RWPE2 (cell line): ENCODE data around the gene NT5M.

Source experiments
- ATAC-seq: fragments of 200-7000 bp; cut with Tn5 transposase; 3 replicates; pipeline ENCODE4 v1.9.1; 2021; ENCODE audit warnings: low read depth
- DNase-seq: peaks from one replicate; pipeline ENCODE4 v3.0.0-alpha.2; 2020; ENCODE audit warnings: low spot score
- H3K27ac ChIP-seq: fragments of 450-650 bp; 2 replicates; pipeline ENCODE4 v1.5.1; 2017; ENCODE audit warnings: mild to moderate bottlenecking; ENCODE audit not compliant: poor library complexity, severe bottlenecking
- H3K27me3 ChIP-seq: fragments of 250-450 bp; sonication (Bioruptor Pico); 2 replicates; pipeline ENCODE4 v1.5.1; 2021; ENCODE audit warnings: mild to moderate bottlenecking, moderate library complexity; ENCODE audit not compliant: insufficient read depth, poor library complexity, severe bottlenecking
- H3K36me3 ChIP-seq: fragments of 250-450 bp; sonication (Bioruptor Pico); 2 replicates; pipeline ENCODE4 v1.5.1; 2020; ENCODE audit warnings: low read depth, mild to moderate bottlenecking, moderate library complexity
- H3K4me1 ChIP-seq: fragments of 250-450 bp; sonication (Bioruptor Pico); 2 replicates; pipeline ENCODE4 v1.5.1; 2021; ENCODE audit warnings: mild to moderate bottlenecking, moderate library complexity; ENCODE audit not compliant: insufficient read depth, poor library complexity, severe bottlenecking
- H3K4me3 ChIP-seq: fragments of 250-450 bp; sonication (Bioruptor Pico); 2 replicates; pipeline ENCODE4 v1.5.1; 2021; ENCODE audit warnings: mild to moderate bottlenecking, moderate library complexity; ENCODE audit not compliant: severe bottlenecking
- H3K9me3 ChIP-seq: fragments of 250-450 bp; sonication (Bioruptor Pico); 2 replicates; pipeline ENCODE4 v1.5.1; 2021; ENCODE audit warnings: mild to moderate bottlenecking, moderate library complexity; ENCODE audit not compliant: severe bottlenecking
- CTCF ChIP-seq: fragments of 450-650 bp; IDR thresholded peaks from one replicate; pipeline ENCODE4 v1.5.1; 2017; ENCODE audit warnings: mild to moderate bottlenecking, moderate library complexity; ENCODE audit not compliant: poor library complexity, severe bottlenecking

The NT5M gene

GRCh38 chr17:17355426-17355825 is 52.3 kb downstream of the NT5M start:
- H3K36me3 ChIP-seq, result no peaks in the 10 kb centered on the region
- no peak for ATAC-seq
- no peaks in the 10 kb centered on the region for H3K4me1 ChIP-seq
- no peak for DNase-seq
- H3K27ac ChIP-seq, result no peak overlapping the region
- TF ChIP-seq CTCF, result no peak
- no peak overlapping the region for H3K4me3 ChIP-seq
- H3K9me3 ChIP-seq, result peaks cover 4% of the 10 kb centered on the region
- H3K27me3 ChIP-seq, result no peaks in the 10 kb centered on the region

- no peaks in the 10 kb centered on the region for H3K4me1 ChIP-seq
- H3K27ac ChIP-seq, result no peak overlapping the region
- no peaks in the 10 kb centered on the region for H3K36me3 ChIP-seq
- peaks cover 4% of the 10 kb centered on the region for H3K9me3 ChIP-seq
- peak; percentile 78 for ATAC-seq
- no peaks in the 10 kb centered on the region for H3K27me3 ChIP-seq
- no peak for DNase-seq
- TF ChIP-seq CTCF, result peak; percentile 98
- no peak overlapping the region for H3K4me3 ChIP-seq
These were observed 53.2 kb downstream of the NT5M start for GRCh38 chr17:17356149-17356930.

- H3K4me3 ChIP-seq, result no peak overlapping the region
- no peaks in the 10 kb centered on the region for H3K27me3 ChIP-seq
- ATAC-seq, result no peak
- no peaks in the 10 kb centered on the region for H3K36me3 ChIP-seq
- peaks cover 4% of the 10 kb centered on the region for H3K9me3 ChIP-seq
- no peak overlapping the region for H3K27ac ChIP-seq
- no peak for TF ChIP-seq CTCF
- no peaks in the 10 kb centered on the region for H3K4me1 ChIP-seq
- DNase-seq, result no peak
These were observed 53.7 kb downstream of the NT5M start for GRCh38 chr17:17356931-17357270.

- H3K27ac ChIP-seq, result no peak overlapping the region
- no peak overlapping the region for H3K4me3 ChIP-seq
- DNase-seq (no peak), ATAC-seq (no peak)
- no peaks in the 10 kb centered on the region for H3K27me3 ChIP-seq
- peaks cover 4% of the 10 kb centered on the region for H3K9me3 ChIP-seq
- no peaks in the 10 kb centered on the region for H3K4me1 ChIP-seq
- no peak for TF ChIP-seq CTCF
- no peaks in the 10 kb centered on the region for H3K36me3 ChIP-seq
These were observed 55.0 kb downstream of the NT5M start for GRCh38 chr17:17358060-17358751.

GRCh38 chr17:17358866-17359265 is 55.7 kb downstream of the NT5M start:
- H3K27me3 ChIP-seq, result no peaks in the 10 kb centered on the region
- no peaks in the 10 kb centered on the region for H3K4me1 ChIP-seq
- ATAC-seq (no peak), DNase-seq (no peak)
- no peaks in the 10 kb centered on the region for H3K36me3 ChIP-seq
- no peak overlapping the region for H3K27ac ChIP-seq
- peaks cover 4% of the 10 kb centered on the region for H3K9me3 ChIP-seq
- H3K4me3 ChIP-seq, result no peak overlapping the region
- no peak for TF ChIP-seq CTCF
